Endothelial cell of umbilical vein (primary cell): ENCODE results near the gene HES7. TPM values are rescaled to one million over a fixed set of nuclear protein-coding genes. Genes with fewer than 3 reads are reported as not detected.
A peak's percentile ranks its signal among the peaks of the same experiment; 100 is the strongest.

Experiments
- BruUV-seq: library from RNA; stranded (reverse); fragments of 400-500 nt; replicated peaks from 2 replicates; lab custom pipeline; 2021; lab: Mats Ljungman, UMichigan
- CTCF ChIA-PET: fragments of 300-600, 350-600 bp; sonication (Branson Sonifier 250); formaldehyde crosslinking; loops from one replicate; lab custom pipeline; 2021; ENCODE audit warnings: antibody characterized with exemption, inconsistent platforms; lab: Charles Lee
- POLR2A ChIA-PET: fragments of 300-600, 350-600 bp; sonication (Branson Sonifier 250); formaldehyde crosslinking; loops from one replicate; lab custom pipeline; 2021; ENCODE audit warnings: antibody characterized with exemption, inconsistent platforms; lab: Charles Lee
- DNase-seq: peaks from one replicate; pipeline ENCODE4 v3.0.0-alpha.2; 2011; ENCODE audit warnings: low read depth, low spot score
- FAIRE-seq: peaks from 2 replicates; lab custom pipeline; 2011; peaks lifted over from hg19 to GRCh38; lab: Jason Lieb, UNC
- H2AFZ ChIP-seq: 2 replicates; pipeline ENCODE4 v1.6.0; 2012; ENCODE audit warnings: low read depth, low read length, control low read depth, inconsistent platforms
- H3K27ac ChIP-seq: 2 replicates; pipeline ENCODE4 v1.5.1; 2011; ENCODE audit warnings: low read depth, mild to moderate bottlenecking, control low read depth, low read length, moderate library complexity; ENCODE audit not compliant: insufficient read depth
- H3K27me3 ChIP-seq, 2 experiments: 2 replicates each; pipeline versions ENCODE4 v1.6.0 to v1.6.1; 2011; ENCODE audit warnings: low read length in 2 of 2, mixed read lengths in 1 of 2; ENCODE audit not compliant: control insufficient read depth in 2 of 2, insufficient read depth in 2 of 2
- H3K36me3 ChIP-seq, 2 experiments: 2 replicates in 1 of 2; 3 replicates in 1 of 2; pipeline ENCODE4 v1.5.1; 2011; ENCODE audit warnings: low read length in 2 of 2, mild to moderate bottlenecking in 1 of 2, moderate library complexity in 1 of 2; ENCODE audit not compliant: control insufficient read depth in 2 of 2, insufficient read depth in 2 of 2; ENCODE audit errors: extremely low read depth in 1 of 2
- H3K4me1 ChIP-seq: 3 replicates; pipeline ENCODE4 v1.5.1; 2011; ENCODE audit warnings: mild to moderate bottlenecking, low read length; ENCODE audit not compliant: control insufficient read depth, insufficient read depth; ENCODE audit errors: extremely low read depth
- H3K4me2 ChIP-seq: 2 replicates; pipeline ENCODE4 v1.6.1; 2011; ENCODE audit warnings: low read length, control low read depth, mixed read lengths; ENCODE audit not compliant: insufficient read depth
- H3K4me3 ChIP-seq, 3 experiments: fragments of 200-600 bp in 1 of 3; sonication (generic), shearing (Covaris generic) in 1 of 3; replicated peaks in 1 of 3; 2 replicates each; pipeline ENCODE4 v1.5.1; 2011 to 2016; ENCODE audit warnings: control low read depth in 3 of 3, low read length in 3 of 3, mild to moderate bottlenecking in 2 of 3, inconsistent platforms in 1 of 3, low read depth in 1 of 3, moderate library complexity in 1 of 3; ENCODE audit not compliant: insufficient read depth in 1 of 3
- H3K79me2 ChIP-seq: 2 replicates; pipeline ENCODE4 v1.6.0; 2012; ENCODE audit warnings: low read length, inconsistent platforms; ENCODE audit not compliant: control insufficient read depth, insufficient read depth
- H3K9ac ChIP-seq: replicated peaks from 2 replicates; pipeline ENCODE3; 2011; ENCODE audit warnings: low read length, control low read depth; ENCODE audit not compliant: insufficient read depth; ENCODE audit errors: extremely low read depth
- H3K9me1 ChIP-seq: replicated peaks from 3 replicates; pipeline ENCODE4 v1.6.0; 2011; ENCODE audit warnings: mild to moderate bottlenecking, low read length; ENCODE audit not compliant: control insufficient read depth, insufficient read depth; ENCODE audit errors: extremely low read depth
- H3K9me3 ChIP-seq: replicated peaks from 2 replicates; pipeline ENCODE4 v1.5.1; 2012; ENCODE audit warnings: low read length, inconsistent platforms; ENCODE audit not compliant: control insufficient read depth, insufficient read depth
- H4K20me1 ChIP-seq: replicated peaks from 2 replicates; pipeline ENCODE3; 2011; ENCODE audit warnings: mild to moderate bottlenecking, low read length; ENCODE audit not compliant: control insufficient read depth, insufficient read depth; ENCODE audit errors: extremely low read depth
- CTCF ChIP-seq, 2 donors: IDR thresholded peaks; 1 replicate in 1 of 2; 2 replicates in 1 of 2; pipeline ENCODE4 v1.5.1; 2011; ENCODE audit warnings: low read length in 2 of 2, mild to moderate bottlenecking in 2 of 2, moderate library complexity in 2 of 2, control low read depth in 1 of 2, inconsistent platforms in 1 of 2, low read depth in 1 of 2; ENCODE audit not compliant: insufficient read depth in 1 of 2; ENCODE audit errors: extremely low read depth in 1 of 2
- EZH2 ChIP-seq: IDR thresholded peaks from 2 replicates; pipeline ENCODE4 v1.6.1; 2012; ENCODE audit warnings: borderline replicate concordance, low read depth, mild to moderate bottlenecking, moderate library complexity, low read length, inconsistent platforms; ENCODE audit not compliant: severe bottlenecking
- FOS ChIP-seq: IDR thresholded peaks from 2 replicates; pipeline ENCODE4 v1.6.1; 2011; ENCODE audit warnings: mild to moderate bottlenecking, low read length, moderate library complexity, borderline replicate concordance; ENCODE audit not compliant: insufficient read depth
- GATA2 ChIP-seq: IDR thresholded peaks from 2 replicates; pipeline ENCODE4 v1.7.0; 2011; ENCODE audit warnings: low read depth, mild to moderate bottlenecking, moderate library complexity, mixed read lengths, low read length; ENCODE audit not compliant: insufficient read length, insufficient read depth
- JUN ChIP-seq: IDR thresholded peaks from 2 replicates; pipeline ENCODE4 v1.6.1; 2011; ENCODE audit warnings: borderline replicate concordance, low read depth; ENCODE audit not compliant: insufficient read length, insufficient read depth
- MAX ChIP-seq: IDR thresholded peaks from 2 replicates; pipeline ENCODE4 v1.6.1; 2011; ENCODE audit not compliant: insufficient read depth, insufficient read length
- MYC ChIP-seq: IDR thresholded peaks from one replicate; pipeline ENCODE4 v1.6.1; 2011; ENCODE audit warnings: mild to moderate bottlenecking, low read depth, low read length
- POLR2A ChIP-seq: IDR thresholded peaks from 2 replicates; pipeline ENCODE4 v1.6.1; 2012; ENCODE audit warnings: low read depth, mild to moderate bottlenecking, control low read depth, low read length
- POLR2AphosphoS5 ChIP-seq: IDR thresholded peaks from 2 replicates; pipeline ENCODE4 v1.6.1; 2012; ENCODE audit warnings: low read depth, mild to moderate bottlenecking, control low read depth, low read length, moderate library complexity; ENCODE audit not compliant: insufficient read depth
- dilution Hi-C: fragments of 300-500 bp; cut with MboI; formaldehyde crosslinking; loops from one replicate; pipeline ENCODE4 v1.15.0; 2019; ENCODE audit warnings: low sequenced_read_pairs; ENCODE audit not compliant: extremely low pct_ligation_motif_present
- intact Hi-C: fragments of 100-400 bp; cut with micrococcal nuclease; formaldehyde crosslinking; loops from one replicate; pipeline ENCODE4 v1.10.0; 2022
- polyA plus RNA-seq, 4 experiments: library from polyadenylated mRNA; depleted of rRNA in 3 of 4; stranded (reverse) in 3 of 4; unstranded in 1 of 4; fragments of >200 nt; gene quantifications; 2 replicates each; pipeline versions ENCODE4 v1.2.1 to v1.2.3, GENCODE V29; 2011 to 2012; ENCODE audit warnings: missing spikeins in 1 of 4
- total RNA-seq: library from RNA; stranded (reverse); gene quantifications from 2 replicates; pipeline ENCODE4 v1.2.3, GENCODE V29; 2021

Gene HES7
- total and polyA plus RNA-seq, 2 donors (not counting 3 experiments of a cell fraction or from before 2014, with no cell fraction given): 0.19 to 0.51 TPM

- intact Hi-C loops (loop anchor here (2.0 to 5.0 kb wide), 3 partner anchors 37 to 280 kb away; no protein-coding TSS in a partner anchor), dilution Hi-C loops (no loop called here)
- Histone ChIP-seq H3K9me3 (no peaks in the 10 kb centered on the region), H2AFZ (peak overlapping the region; percentile 75), H3K4me1 (peaks cover 45% of the 10 kb centered on the region), H3K4me2 (peak overlapping the region; percentile 77), H3K9ac (no peak overlapping the region), H4K20me1 (peaks cover 3% of the 10 kb centered on the region), H3K36me3 (no peaks in the 10 kb centered on the region), H3K27ac (no peak overlapping the region), H3K79me2 (no peaks in the 10 kb centered on the region), H3K27me3 (peaks cover 13 to 20% of the 10 kb centered on the region in 2 experiments), H3K4me3 (peak overlapping the region; percentile 51 to 60 (median 55)), H3K9me1 (no peaks in the 10 kb centered on the region)
- POLR2A ChIA-PET: interaction anchor here (0.6 to 1.6 kb wide), 2 partner anchors 14 to 51 kb away, joined by 4 to 6 read pairs; no protein-coding TSS in a partner anchor
- no peak for TF ChIP-seq GATA2
- TF ChIP-seq CTCF (IDR thresholded peaks at IDR 0.05; ENCODE audit: extremely low read depth in 1 of 2, insufficient read depth in 1 of 2, low read depth in 1 of 2, low read length in 2 of 2): peak; percentile 45 to 62
- peak; percentile 58 for DNase-seq
- CTCF ChIA-PET: interaction anchor here (0.7 to 1.6 kb wide), 8 partner anchors 16 to 100 kb away, joined by 3 to 9 read pairs (median 4); no protein-coding TSS in a partner anchor
- no TSS peak for BruUV-seq
- peak; percentile 66 for FAIRE-seq
These were observed 2.1 kb downstream of the HES7 start for GRCh38 chr17:8121681-8122421.

GRCh38 chr17:8121407-8121680 is 2.6 kb downstream of the HES7 start:
- Histone ChIP-seq H3K4me3 (peak overlapping the region in 2 of 3 experiments; percentile 40 to 51), H3K4me1 (peaks cover 45% of the 10 kb centered on the region), H3K4me2 (peak overlapping the region; percentile 54), H4K20me1 (peaks cover 3% of the 10 kb centered on the region), H3K9ac (no peak overlapping the region), H3K9me3 (no peaks in the 10 kb centered on the region), H3K9me1 (no peaks in the 10 kb centered on the region), H2AFZ (peak overlapping the region; percentile 75), H3K79me2 (no peaks in the 10 kb centered on the region), H3K27ac (no peak overlapping the region), H3K27me3 (peaks cover 18 to 25% of the 10 kb centered on the region in 2 experiments), H3K36me3 (no peaks in the 10 kb centered on the region)
- FAIRE-seq (no peak), DNase-seq (no peak)
- dilution Hi-C loops: no loop called here
- ChIA-PET POLR2A (interaction anchor here (1.6 kb wide), 1 partner anchor 52 kb away, joined by 4 read pairs; no protein-coding TSS in a partner anchor), CTCF (interaction anchor here (1.1 kb wide), 1 partner anchor 52 kb away, joined by 3 read pairs; no protein-coding TSS in a partner anchor)
- BruUV-seq: no TSS peak
- intact Hi-C loops: loop anchor here (2.0 to 5.0 kb wide), 3 partner anchors 37 to 279 kb away; no protein-coding TSS in a partner anchor
- TF ChIP-seq FOS (no peak), GATA2 (no peak), EZH2 (no peak), MAX (no peak), JUN (no peak), MYC (no peak), POLR2A (no peak), CTCF (IDR thresholded peaks at IDR 0.05; ENCODE audit: extremely low read depth in 1 of 2, insufficient read depth in 1 of 2, low read depth in 1 of 2, low read length in 2 of 2) (no peak), POLR2AphosphoS5 (no peak)
